HCT116 (cell line): ENCODE results near the gene PAQR7. TPM values are rescaled to one million over a fixed set of nuclear protein-coding genes. Genes with fewer than 3 reads are reported as not detected.
A peak's percentile ranks its signal among the peaks of the same experiment; 100 is the strongest.

Experiments used
- ATAC-seq: fragments of 200-7000 bp; cut with Tn5 transposase; 2 replicates; pipeline ENCODE4 v1.9.1; 2020; ENCODE audit warnings: mild to moderate bottlenecking, moderate library complexity
- BruUV-seq: library from RNA; stranded (reverse); fragments of 400-500 nt; replicated peaks from 2 replicates; lab custom pipeline; 2021; lab: Mats Ljungman, UMichigan
- CTCF ChIA-PET: fragments of 300-600 bp; sonication (Branson Sonifier 250); formaldehyde crosslinking; loops from one replicate; lab custom pipeline; 2021; ENCODE audit warnings: antibody characterized with exemption; lab: Charles Lee
- POLR2A ChIA-PET: fragments of 300-600, 350-600 bp; sonication (Branson Sonifier 250); formaldehyde crosslinking; loops from one replicate; lab custom pipeline; 2021; ENCODE audit warnings: antibody characterized with exemption; lab: Charles Lee
- RAD21 ChIA-PET, 2 experiments: fragments of 300-600 bp; sonication (Branson Sonifier 250); formaldehyde crosslinking; loops; one replicate each; lab custom pipeline; 2023; ENCODE audit warnings: low total read pairs in 2 of 2; ENCODE audit not compliant: uncharacterized antibody in 2 of 2, unreplicated experiment in 2 of 2, low non-redundant PET in 1 of 2; lab: Charles Lee
- DNase-seq: peaks from one replicate; pipeline ENCODE4 v3.0.0-alpha.2; 2010; ENCODE audit warnings: low read depth, low spot score
- H2AFZ ChIP-seq: fragments of 200-600 bp; shearing (Covaris generic), sonication (generic); 2 replicates; pipeline ENCODE4 v1.6.1; 2017; ENCODE audit warnings: low read depth, mixed run types, mixed read lengths, antibody characterized with exemption, low read length; ENCODE audit not compliant: poor library complexity, severe bottlenecking
- H3K27ac ChIP-seq: 2 replicates; pipeline ENCODE4 v1.5.1; 2012; ENCODE audit warnings: low read depth, low read length
- H3K27me3 ChIP-seq: fragments of 200-600 bp; sonication (generic); 2 replicates; pipeline ENCODE4 v1.6.1; 2016; ENCODE audit warnings: mixed run types, low read length, mixed read lengths; ENCODE audit not compliant: insufficient read depth
- H3K36me3 ChIP-seq, 2 experiments: fragments of 200-500 bp in 1 of 2; fragments of 200-600 bp in 1 of 2; sonication (Bioruptor generic) in 1 of 2; sonication (generic) in 1 of 2; 2 replicates each; pipeline versions ENCODE4 v1.5.1 to v1.6.1; 2014 to 2016; ENCODE audit warnings: low read length in 2 of 2, inconsistent platforms in 1 of 2, mixed read lengths in 1 of 2, mixed run types in 1 of 2; ENCODE audit not compliant: insufficient read depth in 2 of 2, control insufficient read depth in 1 of 2
- H3K4me1 ChIP-seq, 2 experiments: fragments of 200-600 bp in 1 of 2; sonication (generic) in 1 of 2; 2 replicates each; pipeline versions ENCODE4 v1.5.1 to v1.6.1; 2012 to 2017; ENCODE audit warnings: low read length in 2 of 2, inconsistent platforms in 1 of 2, mild to moderate bottlenecking in 1 of 2, mixed read lengths in 1 of 2, mixed run types in 1 of 2, moderate library complexity in 1 of 2; ENCODE audit not compliant: insufficient read depth in 2 of 2, control insufficient read depth in 1 of 2
- H3K4me2 ChIP-seq: fragments of 200-600 bp; sonication (generic); 2 replicates; pipeline ENCODE4 v1.6.1; 2017; ENCODE audit warnings: mixed run types, low read length, mixed read lengths
- H3K4me3 ChIP-seq, 2 experiments: fragments of 200-600 bp in 1 of 2; sonication (generic) in 1 of 2; replicated peaks in 1 of 2; 2 replicates each; pipeline ENCODE4 v1.5.1; 2011 to 2016; ENCODE audit warnings: low read length in 2 of 2, control low read depth in 1 of 2, low read depth in 1 of 2, mild to moderate bottlenecking in 1 of 2, mixed read lengths in 1 of 2, mixed run types in 1 of 2
- H3K79me2 ChIP-seq: fragments of 200-600 bp; sonication (generic); 2 replicates; pipeline ENCODE4 v1.6.1; 2017; ENCODE audit warnings: mild to moderate bottlenecking, mixed run types, low read length, moderate library complexity, mixed read lengths; ENCODE audit not compliant: insufficient read depth
- H3K9ac ChIP-seq: fragments of 200-600 bp; sonication (generic); 2 replicates; pipeline ENCODE4 v1.6.1; 2016; ENCODE audit warnings: low read length, mixed read lengths
- H3K9me2 ChIP-seq: fragments of 200-600 bp; sonication (generic), shearing (Covaris generic); 2 replicates; pipeline ENCODE4 v1.6.1; 2017; ENCODE audit warnings: mixed run types, mild to moderate bottlenecking, moderate library complexity; ENCODE audit not compliant: insufficient read depth
- H3K9me3 ChIP-seq, 2 experiments: fragments of 200-500 bp in 1 of 2; fragments of 200-600 bp in 1 of 2; sonication (Bioruptor generic) in 1 of 2; sonication (generic) in 1 of 2; 2 replicates each; pipeline ENCODE4 v1.6.1; 2014 to 2017; ENCODE audit warnings: low read length in 2 of 2, mixed read lengths in 2 of 2, inconsistent platforms in 1 of 2, low read depth in 1 of 2, mild to moderate bottlenecking in 1 of 2, mixed run types in 1 of 2, moderate library complexity in 1 of 2; ENCODE audit not compliant: control insufficient read depth in 1 of 2, insufficient read depth in 1 of 2
- H4K20me1 ChIP-seq: fragments of 200-600 bp; sonication (generic), shearing (Covaris generic); 2 replicates; pipeline ENCODE4 v1.6.1; 2017; ENCODE audit warnings: mixed run types, mild to moderate bottlenecking, moderate library complexity; ENCODE audit not compliant: insufficient read depth
- CBX3 ChIP-seq: IDR thresholded peaks from 2 replicates; pipeline ENCODE4 v1.6.1; 2012; ENCODE audit warnings: low read depth
- CEBPB ChIP-seq: IDR thresholded peaks from 2 replicates; pipeline ENCODE4 v1.6.1; 2012; ENCODE audit warnings: low read depth
- EGR1 ChIP-seq: IDR thresholded peaks from 2 replicates; pipeline ENCODE4 v1.6.1; 2012; ENCODE audit warnings: low read depth
- ELF1 ChIP-seq: IDR thresholded peaks from 2 replicates; pipeline ENCODE4 v1.6.1; 2012; ENCODE audit warnings: low read depth, borderline replicate concordance
- EZH2 ChIP-seq: fragments of 200-600 bp; sonication (generic); IDR thresholded peaks from 2 replicates; pipeline ENCODE4 v1.6.1; 2017; ENCODE audit warnings: antibody characterized with exemption, mixed run types
- EZH2phosphoT487 ChIP-seq: fragments of 200-600 bp; IDR thresholded peaks from 2 replicates; pipeline ENCODE4 v1.6.1; 2018; ENCODE audit warnings: antibody characterized with exemption, borderline replicate concordance
- JUND ChIP-seq: IDR thresholded peaks from 2 replicates; pipeline ENCODE4 v1.6.1; 2012
- POLR2A ChIP-seq: IDR thresholded peaks from 2 replicates; pipeline ENCODE4 v1.7.0; 2011; ENCODE audit warnings: borderline replicate concordance; ENCODE audit not compliant: insufficient read depth, insufficient read length; ENCODE audit errors: extremely low read depth
- POLR2AphosphoS5 ChIP-seq: IDR thresholded peaks from 2 replicates; pipeline ENCODE4 v1.6.1; 2011; ENCODE audit warnings: mild to moderate bottlenecking, low read depth, low read length, moderate library complexity
- SRF ChIP-seq: IDR thresholded peaks from 2 replicates; pipeline ENCODE4 v1.6.1; 2012; ENCODE audit warnings: low read depth
- TCF7L2 ChIP-seq: IDR thresholded peaks from 2 replicates; pipeline ENCODE4 v1.7.0; 2011; ENCODE audit warnings: borderline replicate concordance, inconsistent platforms; ENCODE audit not compliant: insufficient read depth, insufficient read length; ENCODE audit errors: extremely low read depth
- ZFX ChIP-seq: fragments of 450-650 bp; IDR thresholded peaks from 2 replicates; pipeline ENCODE4 v1.6.1; 2017
- ZNF274 ChIP-seq: fragments of 200-500 bp; sonication (Bioruptor generic); IDR thresholded peaks from 2 replicates; pipeline ENCODE4 v1.6.1; 2014; ENCODE audit warnings: mild to moderate bottlenecking, low read depth, low read length, inconsistent platforms
- intact Hi-C: fragments of 100-400 bp; cut with micrococcal nuclease; formaldehyde crosslinking; loops from 2 replicates; pipeline ENCODE4 v1.10.0; 2022
- total RNA-seq: library from RNA; stranded (reverse); gene quantifications from one replicate; pipeline ENCODE4 v1.2.1, GENCODE V29; 2021; ENCODE audit not compliant: unreplicated experiment
- TF ChIP-seq, protein P1 (sequence below): IDR thresholded peaks from 2 replicates; pipeline ENCODE4 v1.6.1; 2011; ENCODE audit warnings: mild to moderate bottlenecking, low read length, moderate library complexity; ENCODE audit not compliant: insufficient replicate concordance; ENCODE audit errors: extremely low read depth
- TF ChIP-seq, protein P2 (sequence below): IDR thresholded peaks from 2 replicates; pipeline ENCODE4 v1.6.1; 2012

PAQR7 gene
- total RNA-seq, 1 experiment from 2014 or later: 13.1 TPM

DNA sequence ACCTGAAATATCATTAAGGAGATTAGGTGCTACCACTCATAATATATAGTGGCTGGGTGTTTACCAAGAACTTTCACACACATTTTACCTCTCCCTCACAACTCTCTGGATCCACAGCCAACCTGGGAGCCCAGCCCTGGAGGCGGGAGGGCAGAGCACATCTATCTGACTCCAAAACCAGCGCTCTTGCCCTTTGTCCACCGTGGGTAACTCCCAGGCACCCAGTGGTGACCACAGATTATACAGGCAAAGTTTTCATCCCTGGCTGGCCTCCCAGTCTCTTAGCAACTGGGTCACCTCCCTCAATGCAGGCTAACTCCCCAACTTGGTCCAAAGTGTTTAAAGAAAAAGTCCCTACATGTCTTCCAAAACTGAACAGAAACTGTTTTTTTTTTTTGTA, 2.4 kb downstream of the PAQR7 start (continued):
- TF ChIP-seq TCF7L2: no peak
- TF ChIP-seq JUND: no peak
- TF ChIP-seq CBX3: no peak
- TF ChIP-seq ZNF274: no peak
- TF ChIP-seq, protein P1, sequence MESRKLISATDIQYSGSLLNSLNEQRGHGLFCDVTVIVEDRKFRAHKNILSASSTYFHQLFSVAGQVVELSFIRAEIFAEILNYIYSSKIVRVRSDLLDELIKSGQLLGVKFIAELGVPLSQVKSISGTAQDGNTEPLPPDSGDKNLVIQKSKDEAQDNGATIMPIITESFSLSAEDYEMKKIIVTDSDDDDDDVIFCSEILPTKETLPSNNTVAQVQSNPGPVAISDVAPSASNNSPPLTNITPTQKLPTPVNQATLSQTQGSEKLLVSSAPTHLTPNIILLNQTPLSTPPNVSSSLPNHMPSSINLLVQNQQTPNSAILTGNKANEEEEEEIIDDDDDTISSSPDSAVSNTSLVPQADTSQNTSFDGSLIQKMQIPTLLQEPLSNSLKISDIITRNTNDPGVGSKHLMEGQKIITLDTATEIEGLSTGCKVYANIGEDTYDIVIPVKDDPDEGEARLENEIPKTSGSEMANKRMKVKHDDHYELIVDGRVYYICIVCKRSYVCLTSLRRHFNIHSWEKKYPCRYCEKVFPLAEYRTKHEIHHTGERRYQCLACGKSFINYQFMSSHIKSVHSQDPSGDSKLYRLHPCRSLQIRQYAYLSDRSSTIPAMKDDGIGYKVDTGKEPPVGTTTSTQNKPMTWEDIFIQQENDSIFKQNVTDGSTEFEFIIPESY: no peak
- TF ChIP-seq ZFX: no peak

DNA sequence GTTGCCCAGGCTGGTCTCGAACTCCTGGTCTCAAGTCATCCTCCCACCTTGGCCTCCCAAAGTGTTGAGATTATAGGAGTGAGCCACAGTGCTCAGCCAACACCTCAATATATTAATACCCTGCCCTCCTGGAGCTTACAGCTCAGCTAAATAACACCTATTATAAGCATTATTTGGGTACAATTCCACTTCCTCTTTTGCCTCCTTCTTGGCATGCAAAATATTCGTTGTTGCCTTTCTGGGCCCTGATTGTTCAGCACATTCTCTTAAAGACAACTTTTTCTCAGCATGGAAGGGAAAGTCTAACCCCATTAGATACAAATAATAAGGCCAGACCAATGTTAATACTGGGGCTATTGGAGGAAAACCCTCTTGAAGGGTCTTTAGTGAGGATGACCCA, 2.8 kb downstream of the PAQR7 start:
- Histone ChIP-seq H4K20me1 (no peaks in the 10 kb centered on the region), H2AFZ (no peak overlapping the region), H3K36me3 (no peaks in the 10 kb centered on the region), H3K9me3 (no peaks in the 10 kb centered on the region), H3K79me2 (peaks cover 10% of the 10 kb centered on the region; the same call in 1 of the 2 replicates), H3K27ac (no peak overlapping the region), H3K4me3 (no peak overlapping the region), H3K9ac (no peak overlapping the region), H3K4me2 (peak overlapping the region; percentile 11; the same call in 1 of the 2 replicates), H3K9me2 (no peaks in the 10 kb centered on the region), H3K4me1 (peaks cover 35 to 68% of the 10 kb centered on the region in 2 experiments), H3K27me3 (no peaks in the 10 kb centered on the region)
- DNase-seq: no peak
- no TSS peak for BruUV-seq
- ChIA-PET CTCF (no interaction called here), RAD21 (no interaction called here), POLR2A (no interaction called here)
- intact Hi-C loops: no loop called here
- ATAC-seq: no peak
- TF ChIP-seq POLR2AphosphoS5 (no peak), CEBPB (no peak), EGR1 (no peak), TCF7L2 (no peak), POLR2A (no peak), SRF (no peak), EZH2 (no peak), EZH2phosphoT487 (no peak), ELF1 (no peak), JUND (no peak)
- TF ChIP-seq, protein P2, sequence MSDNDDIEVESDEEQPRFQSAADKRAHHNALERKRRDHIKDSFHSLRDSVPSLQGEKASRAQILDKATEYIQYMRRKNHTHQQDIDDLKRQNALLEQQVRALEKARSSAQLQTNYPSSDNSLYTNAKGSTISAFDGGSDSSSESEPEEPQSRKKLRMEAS: no peak
